HG02571 (cell line): ENCODE measurements around the gene GRIP1.

ENCODE experiments used
- ATAC-seq: cut with Tn5 transposase; IDR thresholded peaks from one replicate; pipeline ENCODE4 v1.9.1; 2021; ENCODE audit warnings: mild to moderate bottlenecking, moderate library complexity; ENCODE audit not compliant: unreplicated experiment

Gene GRIP1

DNA sequence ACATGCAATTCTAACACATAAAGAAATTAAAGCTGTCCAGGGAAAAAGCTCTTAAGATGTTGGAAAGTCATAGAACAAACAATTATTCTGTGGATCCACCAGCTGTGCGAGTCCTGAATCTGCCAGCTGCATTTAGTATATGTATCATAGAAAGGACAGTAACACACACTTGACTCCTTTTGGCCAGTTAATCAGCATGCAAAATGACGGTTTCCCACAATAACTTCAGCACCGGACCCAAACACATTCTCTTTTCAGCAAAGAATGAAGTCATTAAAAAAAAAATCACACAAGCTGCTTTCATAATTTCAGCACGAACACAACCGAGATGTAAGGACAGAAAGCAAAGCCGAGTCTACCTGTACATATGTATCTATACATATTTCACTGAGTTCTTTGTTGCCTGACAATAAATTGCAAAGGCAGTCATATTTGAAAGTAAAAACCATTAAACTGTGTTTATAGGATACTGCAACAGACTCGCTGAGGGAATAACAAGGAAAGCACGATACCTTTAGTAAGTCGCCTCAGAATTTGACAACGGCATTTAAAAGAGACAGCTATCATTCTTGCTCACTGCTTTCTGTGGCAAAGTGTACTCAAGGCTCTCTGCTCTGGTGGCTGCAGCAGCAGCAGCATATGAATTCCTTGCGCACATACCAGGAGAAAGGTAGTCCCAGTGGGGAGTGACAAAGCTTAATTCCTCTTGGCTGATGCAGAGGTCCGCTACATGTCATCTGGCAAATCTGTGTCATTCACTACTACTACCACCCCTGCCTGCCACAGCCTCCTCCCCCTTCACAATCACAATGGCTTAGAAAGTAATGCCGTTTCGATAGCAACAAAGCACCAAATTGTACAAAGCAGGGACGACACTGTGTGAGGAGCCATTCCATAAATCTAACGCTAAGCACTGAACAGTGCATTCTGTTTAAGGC lies at the start of gene GRIP1:
Gene GRIP1 (minus strand): TSS at position 739 of the 938 bp plus-strand sequence. CDS start 172 bp downstream, at position 567.
- no peak for ATAC-seq

DNA sequence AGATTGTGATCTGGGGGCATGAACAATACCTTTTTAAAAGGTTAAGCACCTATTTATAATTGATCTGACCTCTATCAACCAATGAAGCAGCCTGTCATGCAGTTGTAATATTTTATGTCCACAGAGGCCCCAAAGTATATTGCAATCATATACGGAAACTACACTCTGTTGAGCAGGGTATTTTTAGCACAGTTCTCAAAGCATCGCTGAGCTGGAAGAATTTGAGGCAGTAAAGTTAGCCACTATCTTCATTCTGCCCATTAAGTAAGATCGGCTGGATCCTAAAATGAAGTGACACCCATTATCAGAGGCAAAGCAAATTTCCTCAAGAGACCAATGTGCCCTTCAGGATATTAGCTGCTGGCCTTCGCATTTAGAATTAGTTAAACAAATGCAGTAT lies 47.7 kb upstream of the GRIP1 start:
- no peak for ATAC-seq

DNA sequence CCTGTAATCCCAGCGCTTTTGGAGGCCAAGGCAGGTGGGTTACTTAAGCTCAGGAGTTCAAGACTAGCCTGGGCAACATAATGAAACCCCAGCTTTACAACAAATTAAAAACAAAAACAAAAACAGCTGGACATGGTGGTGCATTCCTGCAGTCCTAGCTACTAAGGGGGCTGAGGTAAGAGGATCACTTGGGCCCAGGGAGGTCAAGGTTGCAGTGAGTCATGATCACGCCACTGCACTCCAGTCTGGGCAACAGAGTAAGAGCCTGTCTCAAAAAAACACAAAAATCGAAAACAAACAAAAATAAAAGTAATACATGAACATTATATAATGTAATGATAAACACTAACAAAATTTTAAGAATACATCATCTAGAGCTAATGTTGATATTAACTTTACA lies 46.2 kb upstream of the GRIP1 start:
- ATAC-seq = no peak

DNA sequence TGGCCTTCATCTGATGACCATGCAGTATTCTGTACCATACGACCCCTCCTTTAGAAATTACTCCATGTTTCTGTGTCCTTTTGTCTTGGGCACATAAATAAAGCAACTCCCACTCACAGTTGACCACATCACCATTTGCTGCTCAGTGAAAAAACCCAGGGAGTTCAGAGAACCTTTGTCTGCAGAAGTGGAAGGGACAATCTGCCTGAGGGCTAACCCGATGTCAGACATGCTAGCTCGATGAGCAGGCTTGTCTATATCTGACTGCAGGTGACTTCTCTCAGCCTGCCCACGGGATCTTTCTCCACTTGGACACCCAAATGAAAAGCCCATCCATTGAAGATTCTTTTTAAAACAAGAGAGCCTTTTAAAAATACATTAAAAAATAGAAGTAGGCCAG lies 45.7 kb upstream of the GRIP1 start:
- no peak for ATAC-seq

- no peak for ATAC-seq
Measured at GRCh38 chr12:66724026-66724425, 45.1 kb upstream of the GRIP1 start.

- no peak for ATAC-seq
Measured at GRCh38 chr12:66719862-66720261, 41.0 kb upstream of the GRIP1 start.

DNA sequence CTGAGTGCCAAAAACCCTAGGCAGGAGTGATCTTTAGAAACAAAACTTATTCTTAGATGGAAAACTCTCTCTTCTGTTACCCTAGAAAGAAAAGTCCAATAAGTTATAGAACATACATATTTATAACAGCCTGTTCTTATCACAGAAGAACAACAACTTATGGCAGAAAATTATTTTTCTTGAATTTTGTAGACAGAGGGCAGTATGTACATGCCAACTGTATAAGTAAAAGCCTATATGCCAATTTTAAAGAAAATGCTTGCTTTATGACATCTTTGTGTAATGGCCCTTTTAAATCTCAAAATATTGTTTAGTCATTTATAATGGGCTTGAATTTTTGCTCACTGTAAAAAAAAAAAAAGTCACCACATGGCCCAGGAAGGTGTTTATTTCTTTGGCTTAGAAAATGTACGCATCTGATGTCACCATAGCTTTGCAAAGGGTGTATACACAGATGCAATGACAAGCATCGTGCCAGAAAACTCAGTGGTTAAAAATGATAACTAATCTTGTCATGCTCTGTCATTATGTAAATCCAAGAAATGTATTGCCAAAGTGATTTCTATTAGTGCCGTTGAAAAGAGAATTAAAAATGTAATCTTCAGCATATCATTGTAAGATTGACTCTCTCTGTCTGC lies 38.3 kb upstream of the GRIP1 start:
- no peak for ATAC-seq

DNA sequence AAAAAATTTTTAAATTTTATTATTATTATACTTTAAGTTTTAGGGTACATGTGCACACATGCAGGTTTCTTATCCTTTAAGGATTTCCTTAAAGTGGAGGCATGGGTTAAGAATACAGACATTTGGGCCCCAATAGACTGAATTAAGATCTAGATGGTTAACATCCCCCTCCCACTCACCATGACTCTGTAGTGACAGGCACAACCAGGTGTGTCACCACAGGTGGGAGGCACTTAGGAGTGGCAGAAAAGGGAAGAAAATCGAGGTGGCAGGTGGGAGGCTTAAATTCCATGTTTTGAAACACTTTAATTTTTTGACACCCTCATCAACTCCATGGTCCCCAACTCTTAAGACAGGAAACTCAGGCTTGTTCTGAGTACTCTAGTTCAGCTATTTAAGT lies 37.6 kb upstream of the GRIP1 start:
- no peak for ATAC-seq

DNA sequence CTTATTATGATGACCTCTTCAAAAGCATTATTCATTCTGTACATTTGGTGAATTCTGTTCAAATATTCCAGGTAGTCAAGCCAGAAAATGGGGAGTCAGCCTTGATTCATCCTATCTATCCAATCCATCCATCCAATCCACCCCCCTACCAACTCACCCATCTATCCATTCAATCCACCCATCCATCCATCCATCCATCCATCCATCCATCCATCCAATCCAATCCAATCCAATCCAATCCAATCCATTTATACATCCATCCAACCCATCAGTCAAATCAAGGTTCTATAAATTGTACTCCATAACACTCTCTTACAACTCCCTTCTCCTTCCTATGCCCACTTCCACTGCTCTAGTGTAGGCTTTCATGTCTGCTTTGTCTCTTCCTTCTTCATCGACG lies 35.8 kb upstream of the GRIP1 start:
- ATAC-seq = no peak

- no peak for ATAC-seq
Measured at GRCh38 chr12:66713984-66714383, 35.1 kb upstream of the GRIP1 start.

- no peak for ATAC-seq
Measured at GRCh38 chr12:66709893-66710292, 31.0 kb upstream of the GRIP1 start.

GRCh38 chr12:66709457-66709773 lies 30.5 kb upstream of the GRIP1 start:
- ATAC-seq = no peak

DNA sequence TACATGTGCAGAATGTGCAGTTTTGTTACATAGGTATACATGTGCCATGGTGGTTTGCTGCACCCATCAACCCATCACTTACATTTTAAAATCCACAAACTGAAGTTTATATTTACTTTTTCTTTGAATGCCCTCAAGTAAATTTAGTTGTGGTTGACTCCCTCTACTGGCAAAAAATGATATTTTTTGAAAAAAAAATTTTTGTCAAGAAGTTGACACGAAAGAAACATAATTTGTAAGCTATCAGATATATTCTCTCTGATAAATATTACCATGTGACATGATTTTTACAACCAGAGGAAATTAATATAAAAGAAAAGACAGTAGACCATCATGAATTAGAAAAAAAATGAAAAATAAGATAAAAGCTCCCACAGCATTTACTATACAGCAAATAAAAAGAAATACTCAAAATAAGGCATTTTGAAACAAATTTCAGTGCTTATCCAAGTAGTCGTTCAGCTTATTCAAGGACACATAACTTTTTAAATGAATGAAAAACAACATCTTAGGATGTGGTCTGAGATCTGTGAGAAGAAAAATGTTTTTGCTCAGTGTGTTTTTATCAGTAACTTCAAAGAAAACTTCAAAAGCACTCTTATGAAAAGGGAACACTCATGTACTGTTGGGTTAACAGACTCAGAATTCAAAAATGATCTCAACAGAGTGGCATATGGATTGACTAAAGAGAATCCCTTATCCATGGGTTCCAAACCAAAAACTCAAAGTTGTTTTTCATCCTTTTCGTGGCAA lies 30.0 kb upstream of the GRIP1 start:
- no peak for ATAC-seq

- ATAC-seq = no peak
Measured at GRCh38 chr12:66707002-66707697, 28.3 kb upstream of the GRIP1 start.

DNA sequence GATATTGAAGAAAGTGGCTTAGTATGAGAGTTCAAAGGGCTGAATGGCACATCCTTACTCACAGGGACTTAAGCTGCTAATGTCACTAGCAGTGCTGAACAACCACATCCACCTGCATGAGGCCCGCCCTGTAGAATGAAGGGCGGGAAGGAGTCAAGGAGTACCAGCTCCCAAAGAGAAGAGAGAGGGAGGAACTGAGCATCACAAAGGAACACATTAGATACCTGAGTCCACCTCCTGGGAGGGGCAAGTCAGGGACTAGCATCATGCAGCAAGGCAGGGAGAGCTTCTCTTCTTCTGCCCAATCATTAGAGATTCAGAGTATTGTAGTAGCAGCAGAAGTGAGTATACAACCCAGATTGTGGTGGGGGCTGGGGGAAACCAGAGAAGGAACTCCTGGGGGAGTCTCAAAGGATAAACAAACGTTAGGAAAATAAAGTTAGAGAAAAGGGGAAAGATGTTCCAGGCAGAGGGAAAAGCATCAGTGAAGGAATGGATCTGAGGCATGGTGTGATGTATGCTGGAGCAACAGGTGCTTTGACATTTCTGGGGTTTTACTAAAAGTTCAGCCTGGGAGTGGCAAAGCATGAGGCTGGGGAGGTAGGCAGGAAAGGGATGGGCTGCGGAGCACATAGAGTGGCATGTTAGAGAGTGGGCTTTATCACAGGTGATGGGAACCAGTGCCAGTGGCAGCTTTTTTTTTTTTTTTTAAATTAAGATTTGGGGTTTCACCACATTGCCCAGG lies 21.0 kb upstream of the GRIP1 start:
- no peak for ATAC-seq

- ATAC-seq = no peak
Measured at GRCh38 chr12:66698558-66698957, 19.7 kb upstream of the GRIP1 start.

GRCh38 chr12:66697404-66697803 lies 18.5 kb upstream of the GRIP1 start:
- ATAC-seq = no peak

DNA sequence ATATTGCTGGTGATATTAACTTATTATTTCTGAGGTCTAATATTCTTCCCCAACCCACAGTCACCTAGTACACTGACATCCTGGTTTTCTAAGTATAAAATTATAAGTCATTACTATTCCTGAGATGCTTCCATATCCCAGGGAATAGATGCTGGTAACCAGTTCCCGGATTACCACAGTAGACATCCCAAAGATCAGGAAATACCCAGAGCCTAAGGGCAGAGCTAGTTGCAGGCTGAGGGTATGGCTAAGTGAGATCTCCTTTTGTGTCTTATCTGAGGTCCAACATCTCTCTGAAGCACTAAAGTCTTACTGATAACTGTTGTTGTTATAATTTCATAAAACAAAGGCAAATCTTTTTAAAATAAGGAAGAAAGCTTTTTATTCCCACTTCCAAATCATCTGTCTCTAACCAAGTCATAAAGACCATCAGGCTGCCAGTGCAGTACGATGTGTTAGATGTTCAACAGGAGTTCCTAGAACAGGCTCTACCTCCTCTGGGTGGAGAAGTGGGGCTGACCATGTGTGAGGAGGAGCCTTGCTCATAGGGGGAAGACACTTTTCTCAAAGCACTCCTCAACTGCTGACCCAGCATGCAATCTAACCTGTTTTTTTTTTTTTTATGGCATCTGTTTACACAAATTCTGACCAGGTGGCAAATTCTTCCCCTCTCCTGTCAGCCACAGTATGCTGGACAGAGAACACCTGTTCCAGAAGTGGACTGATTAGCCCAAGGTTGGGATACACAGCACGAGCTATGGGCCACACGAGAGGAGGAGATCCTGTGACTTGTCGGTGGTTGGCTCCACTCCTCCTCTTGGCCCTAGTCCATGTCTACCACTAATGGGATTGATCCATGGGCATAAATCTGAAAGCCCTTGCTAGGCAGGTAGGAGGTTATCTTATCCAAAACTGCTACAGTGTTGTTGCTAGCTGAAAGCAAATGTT lies 16.1 kb upstream of the GRIP1 start:
- ATAC-seq = no peak

- peak; percentile 78 for ATAC-seq
Measured at GRCh38 chr12:66693901-66694513, 15.1 kb upstream of the GRIP1 start.
